Cardiac fibroblast (primary cell): Measurements from ENCODE around the gene RMND5A.

ENCODE experiments used
- DNase-seq, 2 donors: peaks; one replicate each; pipeline versions ENCODE4 v3.0.0 to v3.0.0-alpha.2; 2010; ENCODE audit warnings: low read depth in 2 of 2
- H3K4me3 ChIP-seq, 2 donors: replicated peaks in 1 of 2; 1 replicate in 1 of 2; 2 replicates in 1 of 2; pipeline ENCODE4 v1.5.1; 2011; ENCODE audit warnings: low read depth in 2 of 2, low read length in 2 of 2, mild to moderate bottlenecking in 2 of 2, moderate library complexity in 1 of 2
- TF ChIP-seq, protein P1 (sequence below): IDR thresholded peaks from one replicate; pipeline ENCODE4 v1.5.1; 2011; ENCODE audit warnings: low read depth, mild to moderate bottlenecking, low read length, inconsistent platforms

Gene RMND5A

DNA sequence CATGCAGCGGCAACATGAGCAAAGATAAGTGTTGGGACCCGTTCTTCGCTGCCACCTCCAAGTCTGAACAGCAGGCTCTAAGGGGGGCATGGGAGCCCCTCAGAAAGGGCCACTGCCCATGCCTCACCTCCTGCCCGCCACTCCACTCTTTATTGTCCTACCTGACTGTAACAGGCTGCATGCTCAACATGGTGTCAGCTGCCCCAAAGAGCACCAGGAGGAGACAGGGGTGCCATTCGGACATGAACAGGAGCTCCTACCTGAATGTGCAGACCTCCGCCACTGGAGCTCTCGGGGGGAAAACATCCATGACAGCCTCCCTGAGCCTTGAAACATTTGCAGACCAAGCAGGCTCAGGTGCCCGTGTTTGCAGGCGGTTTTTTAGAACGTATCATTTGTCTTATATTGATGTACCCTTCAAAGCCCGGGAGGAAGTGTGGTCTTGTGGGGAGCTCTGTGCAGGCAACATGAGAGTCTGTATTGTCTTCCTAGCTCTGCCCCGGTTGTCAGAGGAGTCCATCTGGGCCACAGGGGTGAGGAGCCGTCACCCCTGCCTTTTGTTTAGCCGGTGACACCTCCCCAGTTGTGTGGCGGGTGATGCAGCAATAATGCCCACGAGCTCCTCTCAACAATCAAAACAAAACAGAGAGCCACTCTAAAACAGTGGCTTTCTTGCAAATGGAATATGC is 105.7 kb downstream of the RMND5A start:
- DNase-seq = no peak
- H3K4me3 ChIP-seq = no peak overlapping the region
- TF ChIP-seq, protein P1, sequence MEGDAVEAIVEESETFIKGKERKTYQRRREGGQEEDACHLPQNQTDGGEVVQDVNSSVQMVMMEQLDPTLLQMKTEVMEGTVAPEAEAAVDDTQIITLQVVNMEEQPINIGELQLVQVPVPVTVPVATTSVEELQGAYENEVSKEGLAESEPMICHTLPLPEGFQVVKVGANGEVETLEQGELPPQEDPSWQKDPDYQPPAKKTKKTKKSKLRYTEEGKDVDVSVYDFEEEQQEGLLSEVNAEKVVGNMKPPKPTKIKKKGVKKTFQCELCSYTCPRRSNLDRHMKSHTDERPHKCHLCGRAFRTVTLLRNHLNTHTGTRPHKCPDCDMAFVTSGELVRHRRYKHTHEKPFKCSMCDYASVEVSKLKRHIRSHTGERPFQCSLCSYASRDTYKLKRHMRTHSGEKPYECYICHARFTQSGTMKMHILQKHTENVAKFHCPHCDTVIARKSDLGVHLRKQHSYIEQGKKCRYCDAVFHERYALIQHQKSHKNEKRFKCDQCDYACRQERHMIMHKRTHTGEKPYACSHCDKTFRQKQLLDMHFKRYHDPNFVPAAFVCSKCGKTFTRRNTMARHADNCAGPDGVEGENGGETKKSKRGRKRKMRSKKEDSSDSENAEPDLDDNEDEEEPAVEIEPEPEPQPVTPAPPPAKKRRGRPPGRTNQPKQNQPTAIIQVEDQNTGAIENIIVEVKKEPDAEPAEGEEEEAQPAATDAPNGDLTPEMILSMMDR = no peak

DNA sequence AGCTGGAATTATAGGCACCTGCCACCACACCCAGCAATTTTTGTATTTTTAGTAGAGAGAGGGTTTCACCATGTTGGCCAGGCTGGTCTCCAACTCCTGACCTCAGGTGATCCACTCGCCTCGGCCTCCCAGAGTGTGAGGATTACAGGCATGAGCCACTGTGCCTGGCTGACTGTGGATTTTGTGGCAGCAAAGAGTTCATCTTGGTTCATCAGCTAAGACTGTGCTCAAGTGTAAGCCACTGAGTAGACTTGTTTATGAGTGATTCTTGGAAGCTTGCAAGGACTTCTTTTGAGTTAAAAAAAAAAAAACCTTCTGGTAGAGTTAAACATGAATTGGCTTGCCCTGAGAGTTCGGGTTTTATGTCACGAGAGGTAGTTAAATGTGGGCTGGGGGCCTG is 106.9 kb downstream of the RMND5A start:
- TF ChIP-seq, protein P1 = no peak
- H3K4me3 ChIP-seq = no peak overlapping the region
- DNase-seq = no peak
